UCSD-AML1 (cell line): ENCODE results near the gene SIGLEC7.

Source experiments
- DNase-seq: peaks from one replicate; lab custom pipeline; 2025; ENCODE audit not compliant: unreplicated experiment; lab: John Stamatoyannopoulos, UW

The SIGLEC7 gene

DNA sequence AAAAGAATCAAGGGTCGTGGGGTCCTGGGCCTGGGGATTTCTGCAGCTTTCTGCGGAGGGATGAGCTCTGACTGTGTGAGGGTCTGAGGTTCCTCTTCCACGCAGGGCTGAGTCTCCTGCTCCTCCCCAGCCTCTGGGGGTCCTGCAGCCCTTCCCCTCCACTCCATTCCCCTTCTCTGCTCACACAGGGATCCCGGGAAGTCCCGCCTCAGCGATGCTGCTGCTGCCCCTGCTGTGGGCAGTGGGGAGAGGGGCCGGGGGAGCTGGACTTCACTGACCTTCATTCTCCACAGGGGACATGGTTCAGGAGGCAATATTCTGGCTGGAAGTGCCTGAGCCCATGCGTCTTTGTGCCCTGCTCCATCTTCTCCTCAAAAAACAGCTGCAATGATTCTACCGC, 56.5 kb downstream of the SIGLEC7 start:
- DNase-seq: no peak

DNA sequence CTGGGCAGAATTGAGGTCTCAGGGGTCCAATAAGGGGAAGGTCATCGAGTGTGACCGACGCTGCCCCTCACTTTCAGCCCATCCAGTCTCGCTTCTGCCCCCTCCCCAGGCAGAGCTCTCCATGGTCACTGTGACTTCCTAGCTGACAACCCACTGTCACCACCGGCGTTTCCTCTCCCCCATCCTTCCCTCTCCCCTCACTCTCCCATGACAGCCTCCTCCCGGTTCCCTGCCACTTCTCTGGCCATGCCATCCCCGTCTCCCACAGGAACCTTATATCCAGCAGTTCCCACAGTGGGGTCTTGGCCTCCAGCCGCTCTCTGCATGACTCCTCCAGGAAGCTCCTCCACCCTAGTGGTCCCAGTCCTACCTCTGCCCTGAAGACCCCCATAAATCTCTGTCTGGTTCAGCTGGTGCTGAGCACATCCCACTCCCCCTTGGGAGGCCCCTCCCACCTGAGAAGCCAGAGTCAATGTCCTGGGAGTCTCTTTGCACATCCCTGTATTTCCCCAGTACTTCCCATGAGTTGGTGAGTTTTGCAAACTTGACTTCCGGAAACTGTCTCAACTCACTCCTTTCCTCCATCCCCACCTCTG, 58.1 kb downstream of the SIGLEC7 start:
- no peak for DNase-seq

DNA sequence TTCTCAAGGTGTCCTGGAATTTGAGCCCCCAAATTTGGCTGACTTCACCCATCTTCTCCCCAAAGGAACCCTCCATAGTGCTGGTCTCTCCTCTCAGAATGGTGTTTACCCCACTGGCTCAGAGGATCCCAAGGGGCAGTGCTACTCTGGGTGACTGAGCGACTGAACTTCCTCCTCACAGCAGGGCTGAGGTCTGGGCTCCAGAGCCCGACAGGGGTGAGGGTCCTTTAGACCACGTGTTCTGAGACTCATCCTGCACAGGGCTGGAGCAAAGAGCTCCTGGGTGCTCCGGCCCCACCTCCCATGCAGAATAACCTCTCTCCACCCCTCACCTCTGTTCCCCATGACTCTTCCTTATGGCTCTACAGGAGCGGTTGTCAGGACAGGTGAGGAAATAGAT, 59.6 kb downstream of the SIGLEC7 start:
- no peak for DNase-seq
